ENCODE measurements around the gene CREB3L4.

CREB3L4 gene

GRCh38 chr1:153967107-153967999 is at the start of gene CREB3L4:
Gene CREB3L4, plus strand, starts transcription at chr1:153967902. Its CDS starts 624 bp downstream, at chr1:153968526.
- peak; percentile 100 for DNase-seq (ENCODE audit: low spot score)

- DNase-seq (ENCODE audit: low spot score), result peak; percentile 34
Observed at GRCh38 chr1:153919876-153920852, 47.5 kb upstream of the CREB3L4 start.

- DNase-seq (ENCODE audit: low spot score), result no peak
Observed at GRCh38 chr1:153921080-153921802, 46.5 kb upstream of the CREB3L4 start.

GRCh38 chr1:153921803-153922075 is 46.0 kb upstream of the CREB3L4 start:
- DNase-seq (ENCODE audit: low spot score), result peak; percentile 26

GRCh38 chr1:153922076-153922971 is 45.4 kb upstream of the CREB3L4 start:
- DNase-seq (ENCODE audit: low spot score), result peak; percentile 32

- DNase-seq (ENCODE audit: low spot score), result peak; percentile 100
Observed at GRCh38 chr1:153922972-153923925, 44.5 kb upstream of the CREB3L4 start, which contains the start of gene GATAD2B. Gene GATAD2B, minus strand, starts transcription at chr1:153922972. Its CDS starts 94,625 bp downstream, at chr1:153828347.

GRCh38 chr1:153926405-153926804 is 41.3 kb upstream of the CREB3L4 start:
- no peak for DNase-seq (ENCODE audit: low spot score)

- DNase-seq (ENCODE audit: low spot score), result no peak
Observed at GRCh38 chr1:153928245-153928644, 39.5 kb upstream of the CREB3L4 start.

GRCh38 chr1:153928791-153929341 is 38.8 kb upstream of the CREB3L4 start:
- peak; percentile 94 for DNase-seq (ENCODE audit: low spot score)

GRCh38 chr1:153929426-153929825 is 38.3 kb upstream of the CREB3L4 start:
- no peak for DNase-seq (ENCODE audit: low spot score)

- no peak for DNase-seq (ENCODE audit: low spot score)
Observed at GRCh38 chr1:153929981-153930948, 37.4 kb upstream of the CREB3L4 start.

GRCh38 chr1:153932156-153933131 is 35.3 kb upstream of the CREB3L4 start:
- DNase-seq (ENCODE audit: low spot score), result no peak

GRCh38 chr1:153933430-153933829 is 34.3 kb upstream of the CREB3L4 start:
- no peak for DNase-seq (ENCODE audit: low spot score)

GRCh38 chr1:153933955-153934354 is 33.7 kb upstream of the CREB3L4 start:
- no peak for DNase-seq (ENCODE audit: low spot score)

GRCh38 chr1:153934746-153935145 is 33.0 kb upstream of the CREB3L4 start:
- DNase-seq (ENCODE audit: low spot score), result no peak

GRCh38 chr1:153936011-153936802 is 31.5 kb upstream of the CREB3L4 start:
- DNase-seq (ENCODE audit: low spot score), result no peak

All from Ammon's horn (tissue), 1 donor.